ENCODE measurements around the gene TTC8.

GRCh38 chr14:88902850-88903249, 78.4 kb downstream of the TTC8 start:
- no peak for TF ChIP-seq GATA2 (IDR thresholded peaks at IDR 0.05; ENCODE audit: low read depth, low read length)
- TF ChIP-seq GATA3 (IDR thresholded peaks at IDR 0.05; ENCODE audit: low read depth, low read length): no peak
